GM10847 (cell line): ENCODE data around the gene BTBD8.

ENCODE experiments used
- POLR2A ChIP-seq: IDR thresholded peaks from 2 replicates; pipeline ENCODE4 v1.6.1; 2011; ENCODE audit not compliant: insufficient read length; ENCODE audit errors: extremely low read depth

The BTBD8 gene

GRCh38 chr1:92154934-92155333, 74.8 kb downstream of the BTBD8 start:
- no peak for TF ChIP-seq POLR2A

- TF ChIP-seq POLR2A: no peak
These were observed 79.4 kb downstream of the BTBD8 start for GRCh38 chr1:92159593-92159992.

- no peak for TF ChIP-seq POLR2A
These were observed 85.2 kb downstream of the BTBD8 start for GRCh38 chr1:92165389-92165788.

GRCh38 chr1:92167151-92167550, 87.0 kb downstream of the BTBD8 start:
- no peak for TF ChIP-seq POLR2A

GRCh38 chr1:92168657-92169056, 88.5 kb downstream of the BTBD8 start:
- TF ChIP-seq POLR2A: no peak

- TF ChIP-seq POLR2A: no peak
These were observed 89.3 kb downstream of the BTBD8 start for GRCh38 chr1:92169214-92170005.

GRCh38 chr1:92184632-92185031, 104.5 kb downstream of the BTBD8 start:
- TF ChIP-seq POLR2A: no peak

GRCh38 chr1:92186081-92186480, 105.9 kb downstream of the BTBD8 start:
- TF ChIP-seq POLR2A: no peak

- TF ChIP-seq POLR2A: no peak
These were observed 108.5 kb downstream of the BTBD8 start for GRCh38 chr1:92188436-92189255.

GRCh38 chr1:92191726-92192125, 111.6 kb downstream of the BTBD8 start:
- TF ChIP-seq POLR2A: no peak

- TF ChIP-seq POLR2A: no peak
These were observed 112.1 kb downstream of the BTBD8 start for GRCh38 chr1:92192246-92192645.

GRCh38 chr1:92194511-92194910, 114.4 kb downstream of the BTBD8 start:
- TF ChIP-seq POLR2A: no peak

- no peak for TF ChIP-seq POLR2A
These were observed 121.8 kb downstream of the BTBD8 start for GRCh38 chr1:92201973-92202372.

GRCh38 chr1:92203105-92203504, 123.0 kb downstream of the BTBD8 start:
- no peak for TF ChIP-seq POLR2A

- no peak for TF ChIP-seq POLR2A
These were observed 130.6 kb downstream of the BTBD8 start for GRCh38 chr1:92210701-92211100.

GRCh38 chr1:92211166-92211565, 131.0 kb downstream of the BTBD8 start:
- no peak for TF ChIP-seq POLR2A
